Midbrain (tissue), 1 donor: ENCODE data around the gene GOT2.
"Not testable (repeated sequence)": the region's sequence is repeated elsewhere in the genome, so short reads cannot be mapped to it uniquely, and the experiment has no call there.

Source experiments
- DNase-seq: peaks from one replicate; lab custom pipeline; 2025; lab: John Stamatoyannopoulos, UW

GOT2 gene

DNA sequence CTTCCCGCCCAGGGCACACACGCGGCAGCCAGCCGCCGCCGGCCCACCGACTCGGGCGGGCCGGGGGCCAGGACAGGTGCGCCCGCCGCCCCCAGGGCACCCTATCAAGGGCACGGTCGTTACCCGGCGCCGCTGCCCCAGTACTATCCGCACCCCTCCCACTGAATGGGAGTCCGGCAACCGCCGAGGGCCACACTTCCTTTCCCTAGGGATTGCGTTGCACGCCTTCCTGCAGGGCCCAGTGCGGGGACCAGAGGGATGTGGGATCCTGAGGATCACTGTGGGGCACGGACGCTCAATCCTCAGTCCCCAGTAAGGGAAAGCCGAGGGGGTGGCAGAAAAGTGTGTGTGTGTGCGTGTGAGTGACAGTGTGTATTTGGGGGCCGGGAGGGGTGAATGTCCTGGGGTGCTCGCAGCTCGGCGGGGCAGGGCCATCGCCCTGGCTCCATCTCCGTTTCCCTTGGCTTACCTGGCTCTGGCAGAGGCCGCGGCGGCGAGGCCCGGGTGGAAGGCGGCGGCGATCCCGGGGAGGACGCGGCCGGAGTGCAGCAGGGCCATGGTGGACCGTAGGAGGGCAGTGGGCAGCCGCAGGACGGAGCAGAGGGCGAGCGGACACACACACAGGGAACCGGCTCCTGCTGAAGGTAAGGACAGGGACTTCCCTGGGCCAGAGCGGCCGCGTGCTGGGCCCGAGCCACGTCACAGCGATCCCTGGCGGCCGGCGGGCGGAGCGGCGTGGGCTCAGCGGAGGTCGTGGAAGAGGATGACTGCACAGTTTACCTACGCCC, at the start of gene GOT2:
TSS of gene GOT2 (minus strand) at position 646 of the 788 bp plus-strand sequence. CDS start at position 558, 88 bp downstream.
- peak; percentile 82 for DNase-seq

DNA sequence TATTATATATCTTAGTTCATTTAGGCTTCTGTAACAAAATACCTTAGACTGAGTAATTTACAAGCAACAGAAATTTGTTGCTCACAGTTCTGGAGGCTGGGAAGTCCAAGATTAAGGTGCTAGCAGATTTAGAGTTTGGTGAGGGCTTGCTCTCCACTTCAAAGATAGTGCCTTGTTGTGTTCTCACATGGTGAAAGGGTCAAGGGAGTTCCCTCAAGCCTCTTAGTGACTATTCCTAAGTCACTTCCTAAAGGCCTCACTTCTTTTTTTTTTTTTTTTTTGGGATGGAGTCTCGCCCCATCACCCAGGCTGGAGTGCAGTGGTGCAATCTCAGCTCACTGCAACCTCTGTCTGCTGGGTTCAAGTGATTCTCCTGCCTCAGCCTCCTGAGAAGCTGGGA, 45.2 kb upstream of the GOT2 start:
- DNase-seq, result not testable (repeated sequence)

DNA sequence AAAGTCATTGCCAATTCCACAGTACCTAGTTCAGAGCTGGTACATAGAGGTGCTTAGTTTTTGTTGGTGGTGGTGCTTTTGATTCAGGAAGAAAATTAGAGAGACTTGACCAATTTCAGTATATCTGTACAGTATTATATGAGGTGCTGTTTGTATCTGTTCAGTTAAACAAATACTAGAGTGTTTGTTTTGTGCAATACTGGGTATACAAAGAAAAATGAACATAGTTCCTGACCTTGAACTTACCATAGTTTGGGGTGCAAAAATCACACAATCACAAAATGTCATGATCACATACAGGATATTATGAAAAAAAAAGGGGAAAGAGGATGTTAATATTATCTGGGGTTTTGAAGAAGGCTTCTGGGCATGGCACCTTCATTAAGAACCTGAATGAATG, 39.8 kb upstream of the GOT2 start:
- no peak for DNase-seq

DNA sequence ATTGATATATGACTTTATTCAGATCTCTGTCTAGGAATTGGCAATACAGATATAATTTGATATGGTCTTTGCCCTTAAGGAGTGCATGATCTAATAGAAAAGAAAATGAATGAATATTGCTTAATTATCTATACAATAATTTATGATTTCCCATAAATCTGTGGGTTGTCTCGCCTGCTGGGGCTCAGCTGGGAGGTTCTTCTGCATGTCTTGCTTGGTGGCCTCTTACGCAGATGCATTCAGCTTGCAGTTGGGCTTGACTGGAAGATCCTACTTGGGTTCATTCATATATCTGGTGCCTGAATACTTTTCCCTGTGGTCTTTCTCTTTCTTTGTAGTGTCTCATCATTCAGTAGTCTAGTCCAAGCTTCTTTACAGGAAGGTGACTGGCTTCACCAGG, 34.0 kb upstream of the GOT2 start:
- DNase-seq, result no peak

DNA sequence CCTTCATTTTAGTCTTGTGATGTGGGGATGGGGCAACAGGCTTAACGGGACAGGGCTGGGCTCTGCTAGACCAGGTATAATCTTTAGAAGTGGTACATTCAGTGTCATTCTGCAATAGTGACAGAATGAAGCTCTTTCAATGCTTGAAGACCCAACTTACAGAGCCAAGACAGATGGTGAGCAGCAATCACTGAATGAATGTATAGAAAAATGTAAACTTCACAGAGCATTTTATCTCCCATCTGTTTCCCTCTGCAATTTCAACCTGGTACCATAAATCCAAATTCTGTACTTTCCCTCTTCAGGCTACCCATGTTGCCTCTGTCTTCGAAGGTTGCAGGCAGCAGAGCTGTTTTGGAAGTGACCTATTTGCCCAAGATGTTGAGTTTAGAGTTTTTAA, 33.5 kb upstream of the GOT2 start:
- no peak for DNase-seq

DNA sequence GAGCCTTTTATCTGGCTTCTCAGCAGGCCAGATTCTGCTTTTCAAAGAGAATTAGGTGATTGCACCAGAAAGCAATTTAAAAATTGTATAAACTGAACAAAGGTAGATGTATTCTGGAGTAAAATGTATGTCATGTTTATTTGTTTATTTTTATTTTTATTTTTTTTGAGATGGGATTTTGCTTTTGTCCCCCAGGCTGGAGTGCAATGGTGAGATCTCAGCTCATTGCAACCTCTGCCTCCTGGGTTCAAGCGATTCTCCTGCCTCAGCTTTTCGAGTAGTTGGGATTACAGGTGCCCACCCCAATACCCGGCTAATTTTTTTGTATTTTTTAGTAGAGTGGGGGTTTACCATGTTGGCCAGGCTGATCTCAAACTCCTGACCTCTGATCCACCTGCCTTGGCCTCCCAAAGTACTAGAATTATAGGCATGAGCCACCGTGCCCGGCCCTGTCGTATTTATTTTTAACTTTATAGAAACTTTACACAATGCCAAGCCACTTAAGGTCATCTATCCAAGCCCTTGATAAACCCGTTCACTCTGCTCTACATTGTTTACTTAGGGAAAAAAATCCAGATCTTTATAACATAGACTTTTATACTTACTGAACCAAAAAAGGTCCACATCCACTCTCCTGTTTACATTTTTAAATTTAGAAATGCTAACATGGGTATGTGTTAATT, 22.7 kb upstream of the GOT2 start:
- no peak for DNase-seq

DNA sequence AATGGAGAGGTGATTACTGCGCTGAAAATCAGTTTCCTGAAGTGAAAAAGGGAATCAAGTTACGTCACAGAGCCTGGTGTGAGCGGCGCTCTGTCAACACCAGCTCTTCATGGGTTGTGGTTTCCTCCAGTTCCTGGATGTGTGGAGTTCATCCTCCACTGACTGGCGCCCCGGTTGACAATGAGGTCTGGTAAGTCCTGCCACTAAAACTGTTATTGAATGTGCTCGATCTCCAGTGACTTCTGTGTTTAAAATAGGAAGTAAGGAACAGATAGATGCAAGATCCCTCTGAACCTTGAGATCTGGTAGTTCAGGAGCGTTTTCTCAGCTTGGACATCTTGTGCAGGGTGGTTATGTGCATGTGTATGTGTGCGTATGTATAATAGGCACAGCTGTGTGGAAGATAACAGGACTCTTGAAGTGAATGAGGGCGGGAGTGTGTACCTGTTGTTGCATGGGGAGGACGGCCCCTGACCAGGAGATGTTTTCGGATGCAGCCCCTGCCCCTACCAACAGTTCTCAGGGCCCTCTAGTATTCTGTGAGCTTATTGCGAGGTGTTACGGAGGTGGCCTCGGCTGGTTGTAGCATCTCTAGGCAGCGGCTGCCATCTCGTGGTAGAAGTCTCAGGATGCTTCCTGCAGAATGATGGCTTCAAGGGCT, 22.0 kb upstream of the GOT2 start:
- peak; percentile 82 for DNase-seq

DNA sequence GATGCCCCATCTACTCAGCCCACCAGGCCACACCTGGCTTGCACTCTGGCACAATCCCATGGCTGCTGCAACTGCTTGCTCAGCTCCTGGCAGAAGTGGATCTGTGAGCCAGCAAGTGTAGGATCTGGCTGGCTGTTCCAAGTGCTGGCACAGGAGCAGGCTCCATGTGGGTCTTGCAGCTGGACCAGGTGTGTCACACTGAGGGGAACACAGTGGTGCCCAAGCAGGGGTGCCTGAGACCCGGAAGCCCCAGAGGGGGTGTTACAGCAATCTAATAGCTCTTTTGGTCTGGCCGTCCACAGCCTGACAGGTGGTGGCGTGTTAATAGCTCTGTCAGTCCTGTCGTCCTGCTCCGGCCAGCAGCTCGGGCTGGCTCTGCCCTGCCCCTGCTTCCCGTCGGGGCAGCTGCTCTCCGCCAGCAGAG, 19.6 kb upstream of the GOT2 start:
- DNase-seq, result no peak

DNA sequence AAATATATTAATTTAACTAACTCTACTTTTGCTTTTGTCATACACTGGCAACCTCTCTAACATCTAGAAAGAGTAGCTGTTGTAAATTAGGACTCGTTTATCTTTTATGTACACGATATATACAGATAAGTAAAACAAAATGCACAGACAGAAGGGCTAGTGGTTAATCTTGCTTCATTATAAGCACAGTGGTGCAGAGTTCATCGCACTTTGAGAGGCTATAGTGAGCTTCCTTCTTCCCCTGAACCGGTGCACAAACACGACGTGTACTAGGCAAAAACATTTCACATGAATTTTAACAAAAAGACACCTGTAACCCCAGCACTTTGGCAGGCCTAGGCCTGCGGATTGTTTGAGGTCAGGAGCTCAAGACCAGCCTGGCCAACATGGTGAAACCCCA, 10.4 kb upstream of the GOT2 start:
- no peak for DNase-seq

DNA sequence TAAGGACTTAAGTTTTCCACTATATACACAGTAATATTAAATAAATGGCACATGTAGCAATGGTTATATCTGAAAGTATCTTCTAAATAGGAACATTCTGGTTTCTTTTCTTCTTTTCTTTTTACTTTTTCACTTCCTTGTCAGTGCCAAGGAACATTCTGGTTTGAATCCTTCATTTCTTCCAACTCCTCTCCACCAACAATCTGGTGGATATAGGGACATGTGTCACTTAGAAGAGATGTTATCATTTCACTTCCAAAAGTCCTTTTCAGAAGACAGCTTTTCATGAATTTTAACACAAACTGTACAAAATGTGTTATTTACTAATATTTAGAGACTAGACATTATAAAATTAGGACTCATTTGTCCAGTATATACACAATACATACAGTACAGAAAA, 7.9 kb upstream of the GOT2 start:
- no peak for DNase-seq

DNA sequence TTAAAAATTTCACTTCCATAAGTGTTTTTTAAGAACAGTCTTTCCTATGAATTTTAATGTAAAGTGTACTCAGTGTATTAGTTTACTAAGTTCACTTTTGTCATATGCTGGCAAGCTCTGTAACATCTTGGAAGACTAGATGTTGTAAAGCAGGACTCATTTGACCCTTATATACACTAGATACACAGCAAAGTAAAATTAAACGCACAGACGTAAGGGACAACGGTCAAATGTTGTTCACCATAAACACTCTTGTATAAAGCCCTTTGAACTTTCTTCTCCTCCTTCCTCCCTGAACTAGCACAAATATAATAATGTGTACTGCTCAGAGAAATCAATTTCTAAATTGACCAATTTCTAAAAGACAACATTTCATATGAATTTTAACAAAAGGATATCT, 7.0 kb upstream of the GOT2 start:
- DNase-seq, result no peak

DNA sequence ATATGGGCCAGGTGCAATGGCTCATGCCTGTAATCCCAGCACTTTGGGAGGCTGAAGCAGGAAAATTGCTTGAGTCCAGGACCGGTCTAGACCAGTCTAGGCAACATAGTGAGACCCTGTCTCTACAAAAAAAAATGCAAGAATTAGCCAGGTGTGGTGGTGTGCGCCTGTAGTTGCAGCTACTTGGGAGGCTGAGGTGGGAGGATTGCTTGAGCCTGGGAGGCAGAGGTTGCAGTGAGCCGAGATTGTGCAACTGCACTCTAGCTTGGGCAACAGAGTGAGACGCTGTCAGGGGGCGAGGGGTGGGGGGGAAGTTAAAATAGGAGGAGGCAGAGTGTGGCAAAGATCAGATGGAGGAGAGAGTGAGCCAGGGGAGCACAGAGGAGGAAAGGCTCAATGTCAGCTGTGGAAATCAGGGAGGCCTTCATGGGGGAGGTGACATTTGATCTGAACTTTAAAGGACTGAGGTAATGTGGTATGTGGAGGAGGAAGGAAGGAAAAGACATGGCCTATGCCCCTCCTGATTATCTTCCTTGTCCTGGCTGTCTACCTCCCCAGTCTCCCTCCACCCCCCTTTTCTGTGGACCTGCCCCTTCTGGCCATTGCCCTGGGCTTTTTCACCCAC, 4.7 kb upstream of the GOT2 start:
- no peak for DNase-seq

DNA sequence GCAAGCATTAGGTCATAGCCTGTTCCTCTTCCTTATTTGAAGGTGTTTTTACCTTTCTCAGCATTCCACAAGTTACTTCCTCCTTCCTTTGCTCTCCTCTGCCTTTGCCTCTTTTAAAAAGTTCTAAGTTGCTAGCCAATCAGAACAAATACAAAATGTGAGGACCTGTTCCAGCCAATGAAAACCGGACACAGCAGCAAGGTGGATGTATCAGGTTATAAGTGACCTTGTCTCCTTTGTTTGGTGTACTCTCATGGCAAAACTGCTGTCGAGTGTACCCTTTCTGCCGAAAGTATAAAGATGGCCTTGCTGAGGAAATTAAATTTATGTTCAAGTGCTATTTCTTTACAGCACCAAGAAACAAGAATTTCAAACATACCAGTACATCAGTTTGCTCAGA, 2.2 kb upstream of the GOT2 start:
- not testable (repeated sequence) for DNase-seq

DNA sequence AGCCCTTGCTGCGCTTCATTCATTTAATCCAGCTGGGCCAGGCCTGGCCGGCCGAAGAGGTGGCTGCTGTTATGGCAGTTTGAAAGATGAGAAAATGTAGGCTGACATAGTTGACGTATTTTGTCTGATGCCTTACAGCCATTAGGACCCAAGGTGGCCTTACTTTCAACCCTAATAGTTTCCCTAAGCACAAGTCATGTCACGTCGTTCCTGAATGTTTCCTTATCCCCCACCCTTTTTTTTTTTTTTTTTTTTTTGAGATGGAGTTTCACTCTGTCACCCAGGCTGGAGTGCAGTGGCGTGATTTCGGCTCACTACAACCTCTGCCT, 307 bp upstream of the GOT2 start:
- no peak for DNase-seq

DNA sequence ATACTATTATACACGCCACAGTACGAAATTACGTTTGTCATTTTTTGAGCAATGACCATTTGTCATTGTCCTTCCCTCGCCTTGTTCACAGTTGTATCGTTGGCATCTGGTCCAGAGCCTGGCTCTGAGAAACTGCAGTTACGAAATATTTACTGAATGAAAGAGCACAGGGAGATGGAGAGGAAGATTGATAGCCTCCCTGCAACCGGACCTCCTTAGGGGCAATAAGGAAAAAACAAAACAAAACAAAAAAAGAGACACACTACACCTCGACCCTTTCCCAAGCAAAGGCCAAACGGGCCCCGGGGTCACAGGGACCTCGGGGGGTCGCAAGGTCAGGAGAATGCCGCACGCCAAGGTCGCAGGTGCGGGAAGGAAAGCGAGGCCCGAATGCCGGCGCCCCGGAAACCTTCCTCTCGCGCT, 857 bp downstream of the GOT2 start:
- DNase-seq, result peak; percentile 28

DNA sequence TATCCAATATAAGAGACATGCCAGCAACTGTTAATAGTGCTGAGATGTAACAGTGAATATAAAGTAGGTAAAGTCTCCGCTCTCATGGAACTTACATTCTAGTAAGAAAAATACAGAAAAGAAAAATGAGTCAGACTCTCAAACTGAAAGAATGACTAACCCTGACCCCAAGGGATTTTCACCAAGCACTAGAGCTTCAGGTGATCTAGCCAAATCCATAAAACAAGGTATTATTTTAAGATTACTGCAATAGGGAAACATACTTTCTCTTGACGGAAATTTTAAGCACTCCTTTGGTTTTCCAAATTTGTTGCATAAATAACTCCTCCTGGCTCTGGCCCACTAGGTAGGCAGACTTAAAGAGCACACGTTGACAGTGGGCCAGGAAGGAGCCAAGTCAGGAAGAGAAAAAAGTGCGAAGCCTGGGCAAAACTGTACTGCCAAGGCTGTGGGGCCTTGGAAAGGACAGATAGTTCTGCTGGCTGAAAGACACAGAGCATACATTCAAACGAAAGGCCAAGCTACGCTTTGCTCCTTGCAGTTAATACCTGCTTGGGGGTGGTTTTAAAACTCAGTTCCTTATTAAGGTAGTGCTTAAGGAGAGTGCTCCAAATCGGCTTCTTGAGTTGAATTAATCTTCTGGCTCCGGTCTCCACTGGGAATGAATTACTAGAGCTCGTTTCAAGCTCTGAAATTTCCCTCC, 1.4 kb downstream of the GOT2 start:
- DNase-seq, result no peak

DNA sequence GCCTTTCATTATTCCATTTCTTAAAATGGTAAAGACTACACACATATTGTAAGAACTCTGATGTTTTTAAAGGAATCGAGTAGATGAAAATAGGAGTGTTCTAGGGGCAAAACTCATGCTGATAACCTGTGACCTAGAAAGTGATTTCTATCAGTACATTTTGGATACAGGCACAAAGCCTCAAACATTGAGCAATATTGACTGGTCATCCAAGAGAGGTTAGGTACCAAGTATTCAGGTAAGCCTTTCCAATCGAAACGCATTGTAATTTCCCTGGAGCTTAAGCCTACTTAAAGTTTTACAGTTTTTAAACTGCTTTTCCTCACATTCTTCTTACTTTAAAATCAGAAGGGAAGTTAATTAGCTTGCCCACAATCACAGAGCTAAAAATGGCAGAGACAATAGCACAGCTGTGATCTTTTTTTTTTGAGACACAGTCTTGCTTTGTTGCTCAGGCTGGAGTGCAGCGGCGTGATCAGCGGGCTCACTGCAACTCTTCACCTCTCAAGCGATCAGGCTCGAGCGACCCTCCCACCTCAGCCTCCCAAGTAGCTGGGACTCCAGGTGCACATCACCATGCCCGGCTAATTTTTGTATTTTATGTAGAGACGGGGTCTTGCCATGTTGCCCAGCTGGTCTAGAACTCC, 3.3 kb downstream of the GOT2 start:
- peak; percentile 31 for DNase-seq

DNA sequence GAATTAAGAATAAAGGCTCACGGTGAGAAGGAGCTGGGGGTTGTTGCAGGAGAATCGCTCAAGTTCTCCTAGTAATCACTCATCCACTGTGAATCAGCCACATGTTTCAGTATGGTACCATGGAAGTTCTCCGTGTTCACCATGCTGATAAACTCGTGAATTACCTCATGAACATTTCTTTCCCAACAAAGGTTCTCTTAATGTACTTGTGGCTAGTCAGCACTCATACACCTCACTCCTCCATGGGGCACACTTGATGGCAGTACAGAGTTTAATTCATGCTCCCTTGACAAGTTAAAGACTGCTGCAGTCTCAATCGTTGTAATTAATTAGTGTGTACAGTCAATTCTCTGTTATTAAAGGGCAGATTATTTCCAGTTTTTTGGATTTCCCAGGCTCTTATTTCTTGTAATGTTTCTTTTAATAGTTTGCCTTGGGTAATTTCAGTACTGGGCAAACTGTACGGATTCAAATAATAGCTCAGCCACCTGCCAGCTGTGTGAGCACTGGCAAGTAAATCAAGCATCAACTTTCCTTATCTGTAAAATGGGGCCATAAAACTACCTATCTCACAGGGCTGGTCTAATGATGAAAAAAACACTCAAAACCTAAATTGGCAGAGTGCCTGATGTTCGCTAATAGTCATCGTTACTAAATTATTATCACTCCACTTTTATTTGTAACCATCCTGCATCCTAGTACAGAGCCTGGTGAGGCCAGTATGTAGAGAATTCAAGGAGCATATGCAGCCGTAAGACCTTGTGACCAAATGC, 6.1 kb downstream of the GOT2 start:
- DNase-seq, result no peak

DNA sequence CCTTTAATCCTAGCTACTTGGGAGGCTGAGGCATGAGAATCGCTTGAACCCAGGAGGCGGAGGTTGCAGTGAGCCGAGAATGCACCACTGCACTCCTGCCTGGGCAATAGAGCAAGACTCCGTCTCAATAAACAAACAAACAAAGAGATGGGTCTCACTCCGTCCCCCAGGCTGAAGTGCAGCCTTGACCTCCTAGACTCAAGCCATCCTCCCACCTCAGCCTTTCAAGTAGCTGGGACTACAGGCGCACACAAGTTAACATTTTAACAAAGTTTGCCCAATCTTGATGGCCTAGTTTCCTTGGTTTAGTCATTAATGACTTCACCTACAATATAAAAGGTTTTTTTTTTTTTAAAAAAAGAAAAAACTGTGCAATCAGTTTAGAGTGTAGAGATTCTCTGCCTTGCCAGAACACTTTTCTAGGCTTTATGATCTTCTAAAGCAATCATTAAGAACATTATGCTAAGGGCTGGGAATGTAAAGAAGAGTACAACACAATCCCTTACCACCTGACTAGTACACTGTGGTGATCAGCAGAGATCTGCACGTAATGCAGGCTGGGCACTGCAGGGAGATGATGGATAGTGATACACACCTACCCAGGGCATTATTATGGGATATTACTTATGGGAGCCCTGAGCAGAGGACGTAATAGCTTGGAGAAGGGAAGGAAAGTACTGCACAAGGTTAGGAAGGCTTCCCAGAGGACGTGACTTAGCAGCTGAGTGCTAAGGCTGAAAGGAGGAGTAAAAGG, 6.9 kb downstream of the GOT2 start:
- DNase-seq, result no peak

DNA sequence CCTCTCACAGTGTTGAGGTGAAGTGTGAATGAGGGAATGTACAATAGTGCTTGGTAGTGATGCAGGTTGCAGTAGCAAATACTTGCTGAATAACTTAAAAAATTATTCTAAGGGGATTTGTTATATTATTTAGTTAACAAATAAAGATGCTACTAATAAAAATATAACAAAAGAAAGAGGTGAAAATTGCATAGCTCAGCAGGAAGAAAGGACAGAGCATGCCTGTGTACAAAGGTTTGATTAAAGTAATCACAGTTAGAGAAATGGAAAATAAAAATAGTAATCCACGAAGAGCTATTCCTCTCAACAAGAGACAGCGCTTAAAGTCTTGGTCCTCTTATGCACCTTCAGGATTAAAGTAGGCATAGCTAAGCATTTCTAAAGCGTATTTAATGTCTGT, 11.0 kb downstream of the GOT2 start:
- DNase-seq, result no peak
